Activated CD8-positive, alpha-beta memory T cell treated with anti-CD3 and anti-CD28 coated beads, Interleukin-2, amount 50 U/mL, for 48 hours (primary cell): Measurements from ENCODE around the gene PCLO.

Source experiments
- DNase-seq: peaks from one replicate; pipeline ENCODE4 v3.0.0-alpha.2; 2020

PCLO gene

DNA sequence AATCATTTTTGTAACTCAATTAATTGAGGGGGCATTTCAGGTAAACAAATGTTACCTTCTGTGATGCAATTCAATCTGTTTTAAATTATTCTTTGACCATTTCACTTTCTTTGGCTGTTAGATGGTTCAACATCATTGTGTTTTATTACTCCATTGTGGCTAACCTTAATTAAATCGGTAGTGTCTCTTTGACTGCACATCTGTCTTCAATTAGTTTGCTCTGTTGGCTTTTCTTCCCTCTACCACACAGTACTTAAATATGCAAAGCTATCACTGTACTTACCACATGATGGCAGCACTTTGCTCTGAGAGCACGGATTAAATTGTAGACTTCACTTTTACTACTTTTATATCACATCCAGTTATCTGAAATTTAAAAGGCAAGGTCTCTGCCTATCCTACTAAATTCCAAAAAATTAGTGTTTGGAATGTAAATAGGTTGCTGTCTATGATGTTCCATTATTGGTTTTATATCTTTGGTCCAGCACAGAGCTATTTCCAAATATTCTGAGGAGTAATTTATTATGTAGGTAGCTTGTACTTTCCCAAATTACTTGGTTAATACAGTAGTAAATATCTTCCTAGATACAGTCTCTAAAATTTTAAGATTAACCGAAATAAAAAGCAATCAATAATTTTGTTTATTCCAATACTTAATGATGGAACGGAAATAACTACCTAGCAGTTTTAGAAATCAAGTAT is 352.0 kb downstream of the PCLO start:
- DNase-seq: no peak

DNA sequence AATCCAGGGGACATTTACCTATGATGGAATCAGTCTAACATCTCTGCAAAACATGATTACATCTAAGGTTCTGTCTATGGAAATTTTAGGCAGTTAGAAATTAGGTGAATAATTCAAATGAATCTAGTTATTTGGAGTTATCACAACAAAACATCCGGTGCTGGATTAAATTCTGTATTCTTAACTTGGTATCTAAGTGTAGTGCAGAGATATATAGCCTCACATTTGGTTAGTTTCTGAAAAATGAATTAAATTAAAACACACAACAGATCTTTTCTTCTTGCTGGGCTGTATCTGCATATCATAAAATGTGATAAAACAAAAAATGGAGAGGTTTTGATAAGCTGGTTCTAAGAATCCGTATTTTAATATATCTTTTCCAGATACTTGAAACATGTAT is 354.1 kb downstream of the PCLO start:
- no peak for DNase-seq

DNA sequence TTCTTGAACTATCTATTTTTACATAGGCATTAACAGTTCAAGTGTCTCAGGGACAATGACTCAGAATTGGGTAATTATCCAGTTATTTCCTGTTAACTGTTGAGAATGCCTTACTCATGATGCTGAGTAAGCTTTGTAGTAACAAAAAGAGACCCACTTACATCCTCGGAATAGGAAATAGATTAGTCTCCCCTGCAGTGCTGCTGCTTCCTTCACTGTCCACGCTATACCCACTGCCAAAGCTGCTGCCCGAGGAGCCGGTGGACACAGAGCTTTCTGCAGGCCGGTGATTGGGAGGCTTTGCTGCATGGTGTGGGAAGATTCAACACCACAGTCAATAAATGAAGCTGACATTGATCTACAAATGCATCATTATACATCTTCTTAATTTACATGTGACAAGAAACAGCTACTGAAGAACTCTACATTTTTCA is 357.1 kb downstream of the PCLO start:
- DNase-seq: no peak

DNA sequence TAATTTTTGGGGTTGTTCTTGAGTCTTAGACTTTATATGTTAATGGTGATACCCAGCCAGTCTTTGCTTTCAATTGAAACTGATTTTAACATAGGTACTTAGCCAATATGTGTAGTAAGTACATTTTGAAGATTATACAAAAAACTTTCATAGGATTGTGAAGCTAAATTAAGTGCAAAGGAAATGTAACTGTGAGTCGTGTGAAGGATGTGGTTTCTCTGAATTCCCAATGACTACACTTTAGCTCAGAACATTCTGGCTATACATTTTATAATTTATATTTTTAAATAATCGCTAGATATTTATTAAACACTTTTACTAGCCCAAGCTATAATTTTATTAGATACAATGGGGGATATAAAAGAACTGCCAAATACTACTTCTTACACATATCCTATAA is 359.3 kb downstream of the PCLO start:
- DNase-seq: no peak

DNA sequence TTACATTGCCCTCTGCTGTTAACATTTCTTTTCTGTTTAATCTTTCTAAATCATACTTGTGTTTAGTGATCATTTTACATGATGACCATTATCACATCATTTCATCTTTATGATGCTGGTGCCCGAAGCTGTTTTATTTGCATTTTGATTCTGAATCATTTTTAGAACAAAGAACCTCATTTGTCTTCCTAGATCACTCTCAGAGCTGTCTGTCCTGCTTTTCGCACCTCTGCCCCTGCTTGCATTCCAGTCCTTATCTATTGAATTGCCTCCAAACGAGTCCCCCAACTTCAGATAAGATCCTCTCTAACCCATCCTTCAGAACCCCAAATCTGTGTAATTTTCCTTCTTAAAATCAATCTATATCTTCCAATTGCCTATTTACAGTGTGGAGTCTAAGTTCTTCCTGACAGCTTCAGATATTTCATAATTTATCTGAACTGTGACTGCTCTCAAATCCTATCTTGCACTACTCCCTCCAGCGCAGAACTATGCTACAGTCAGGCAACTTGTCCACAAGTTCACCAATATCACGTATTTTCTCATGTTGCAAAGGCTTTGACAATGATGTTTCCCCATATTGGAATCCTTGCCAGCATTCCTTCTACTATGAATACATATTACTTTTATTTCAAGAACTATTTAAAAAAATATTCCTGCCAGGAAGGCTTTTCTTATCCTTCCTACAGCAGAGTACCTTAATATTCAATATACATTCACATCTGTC is 372.6 kb downstream of the PCLO start:
- no peak for DNase-seq

DNA sequence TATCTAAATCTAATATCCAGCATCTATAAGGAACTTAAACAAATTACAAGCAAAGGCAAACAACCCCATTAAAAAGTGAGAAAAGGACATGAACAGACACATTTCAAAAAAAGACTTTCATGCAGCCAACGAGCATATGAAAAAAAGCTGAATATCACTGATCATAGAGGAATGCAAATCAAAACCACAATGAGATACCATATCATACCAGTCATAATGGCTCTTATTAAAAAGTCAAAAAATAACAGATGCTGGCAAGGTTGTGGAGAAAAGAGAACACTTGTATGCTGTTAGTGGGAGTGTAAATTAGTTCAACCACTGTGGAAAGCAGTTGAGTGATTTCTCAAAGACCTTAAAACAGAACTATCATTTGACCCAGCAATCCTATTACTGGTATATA is 384.7 kb downstream of the PCLO start:
- DNase-seq: no peak

DNA sequence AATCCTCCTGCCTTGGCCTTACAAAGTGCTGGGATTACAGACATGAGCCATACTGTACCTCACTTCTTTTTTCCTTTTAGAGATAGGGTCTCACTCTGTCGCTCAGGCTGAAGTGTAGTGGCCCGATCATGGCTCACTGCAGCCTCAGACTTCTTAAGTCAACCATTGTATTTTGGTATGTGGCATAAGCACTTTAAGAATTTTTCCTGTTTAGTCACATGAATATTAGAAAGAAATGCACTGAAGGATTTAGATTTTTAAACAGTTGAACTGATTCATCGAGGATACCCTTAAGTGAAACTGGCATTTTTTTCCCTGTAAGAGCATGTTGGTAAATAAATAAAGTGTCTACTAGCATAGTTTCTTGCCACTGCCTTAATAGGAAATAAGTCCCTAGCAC is 399.8 kb downstream of the PCLO start:
- no peak for DNase-seq

DNA sequence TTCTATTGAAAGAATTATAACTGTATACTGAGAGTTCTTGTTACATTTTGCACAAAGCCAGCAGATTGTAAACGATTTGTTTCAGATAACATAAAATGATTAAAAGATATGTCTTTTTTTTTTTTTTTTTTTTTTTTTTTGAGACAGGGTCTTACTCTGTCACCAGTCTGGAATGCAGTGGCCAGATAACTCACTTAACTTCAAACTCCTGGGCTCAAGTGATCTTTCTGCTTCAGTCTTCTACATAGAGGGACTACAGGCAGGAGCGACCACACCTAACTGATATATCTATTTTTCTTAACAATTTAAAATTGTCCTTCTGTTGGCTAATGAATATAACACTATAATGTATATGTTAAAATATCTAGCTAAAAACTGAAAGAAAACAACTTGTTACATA is 401.9 kb downstream of the PCLO start:
- no peak for DNase-seq

DNA sequence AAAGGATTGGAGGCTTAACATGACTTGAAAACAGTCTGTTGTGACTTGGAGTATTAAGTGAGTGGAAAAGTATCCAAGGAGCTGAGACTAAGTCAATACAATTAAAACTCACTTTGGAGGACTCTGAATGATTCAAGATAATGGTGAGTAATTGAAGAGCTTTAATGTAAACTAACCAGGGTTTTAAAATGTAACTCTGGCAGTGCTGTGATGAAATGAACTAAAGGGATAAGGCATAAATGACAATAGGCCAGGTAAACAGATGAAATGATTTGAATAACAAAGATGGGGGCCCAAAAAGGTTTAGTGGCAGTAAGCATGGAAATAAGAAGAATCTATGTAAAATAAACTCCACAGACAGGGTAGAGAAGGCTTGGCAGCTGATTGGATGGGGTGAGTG is 402.6 kb downstream of the PCLO start:
- DNase-seq: no peak

DNA sequence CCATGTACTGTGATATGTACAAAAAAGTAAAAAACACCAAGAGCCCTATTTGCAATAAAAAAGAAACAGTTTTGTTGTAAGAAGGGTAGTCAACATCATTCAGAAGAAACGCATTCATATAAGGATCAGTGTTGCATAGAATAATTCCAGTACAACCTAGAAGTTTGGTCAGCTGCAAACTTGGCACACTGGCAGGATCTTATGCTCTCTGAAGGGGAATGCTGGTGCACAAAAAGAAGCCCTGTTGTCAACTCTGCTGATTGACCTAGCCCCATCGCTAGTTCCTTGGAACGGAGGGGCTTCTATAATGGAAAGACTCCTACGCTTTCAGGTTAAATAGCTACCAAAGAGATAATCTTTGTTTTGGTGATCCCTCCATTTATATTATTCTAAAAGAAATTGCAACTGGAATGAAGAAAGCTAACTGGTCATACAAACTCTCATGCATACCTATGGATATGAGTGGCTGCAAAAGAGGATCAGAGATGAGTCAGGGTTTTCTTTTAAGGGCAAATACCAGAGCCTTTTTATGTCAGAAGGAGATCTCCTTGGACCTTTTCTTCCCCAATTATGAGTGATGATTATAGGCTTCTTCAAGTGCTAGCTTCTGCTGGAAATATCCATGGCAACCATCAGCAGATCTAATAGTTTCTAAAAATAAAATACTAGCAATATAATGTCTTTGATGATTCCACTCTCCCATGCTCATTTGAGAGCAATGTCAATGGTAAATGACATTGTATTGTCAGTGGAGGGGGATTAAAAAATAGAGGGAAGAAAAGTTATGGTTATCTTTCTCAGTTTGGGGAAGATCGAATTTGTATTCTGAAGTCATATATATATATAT is 406.8 kb downstream of the PCLO start:
- DNase-seq: no peak

DNA sequence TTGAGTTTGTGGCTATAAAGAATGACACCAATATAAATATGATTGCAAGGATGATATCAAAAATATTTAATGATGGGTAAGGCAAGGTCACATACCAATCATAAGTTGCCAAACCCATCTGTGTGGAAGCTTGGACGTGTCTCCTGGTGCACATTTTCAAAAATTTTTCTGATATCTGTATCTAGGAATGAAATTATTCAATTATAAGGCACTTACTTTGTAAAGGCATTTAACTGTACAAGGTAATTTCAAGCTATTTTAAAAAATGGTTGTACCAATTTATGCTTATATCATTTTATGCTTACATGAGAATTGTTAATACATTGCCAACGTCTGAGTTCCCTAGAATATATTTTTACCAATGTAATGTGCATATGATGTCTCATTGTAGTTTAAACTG is 412.7 kb downstream of the PCLO start:
- DNase-seq: no peak

DNA sequence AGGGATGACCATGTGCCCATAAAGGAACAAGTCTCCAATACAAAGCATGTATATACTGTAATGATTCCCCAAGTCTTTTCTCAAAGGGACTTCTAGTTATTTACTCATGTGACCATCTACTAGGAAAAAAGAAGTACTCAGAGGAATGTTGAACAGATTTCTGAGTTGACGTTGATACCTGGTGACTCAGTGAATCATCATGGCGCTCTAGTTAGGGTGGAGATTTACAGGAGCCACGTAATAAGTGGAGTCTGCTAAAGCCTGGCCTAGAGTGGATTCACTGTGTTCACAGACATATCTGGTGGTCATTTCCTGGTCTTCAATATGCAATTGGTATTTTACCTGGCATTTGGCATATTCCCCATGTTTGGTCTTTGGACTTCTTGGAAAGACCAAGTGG is 416.9 kb downstream of the PCLO start:
- DNase-seq: no peak

DNA sequence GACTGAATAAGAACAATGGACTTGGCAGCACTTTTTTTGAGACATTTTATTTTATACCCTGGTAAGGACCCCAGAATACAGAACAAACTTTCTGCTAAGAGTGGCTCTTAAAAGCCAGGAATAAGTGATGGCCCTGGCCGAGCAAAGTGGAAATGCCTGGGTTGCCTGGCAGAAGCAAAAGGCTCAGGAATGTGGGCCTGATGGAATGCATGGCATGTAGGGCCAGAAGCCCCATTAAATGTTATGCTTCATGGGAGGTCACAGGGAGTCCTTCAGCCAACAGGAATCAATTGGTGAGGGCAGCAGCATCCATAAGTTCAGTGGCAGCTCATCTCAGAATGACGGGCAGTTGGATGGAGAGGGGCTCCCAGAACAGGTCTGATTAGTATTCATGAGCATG is 417.6 kb downstream of the PCLO start:
- no peak for DNase-seq

DNA sequence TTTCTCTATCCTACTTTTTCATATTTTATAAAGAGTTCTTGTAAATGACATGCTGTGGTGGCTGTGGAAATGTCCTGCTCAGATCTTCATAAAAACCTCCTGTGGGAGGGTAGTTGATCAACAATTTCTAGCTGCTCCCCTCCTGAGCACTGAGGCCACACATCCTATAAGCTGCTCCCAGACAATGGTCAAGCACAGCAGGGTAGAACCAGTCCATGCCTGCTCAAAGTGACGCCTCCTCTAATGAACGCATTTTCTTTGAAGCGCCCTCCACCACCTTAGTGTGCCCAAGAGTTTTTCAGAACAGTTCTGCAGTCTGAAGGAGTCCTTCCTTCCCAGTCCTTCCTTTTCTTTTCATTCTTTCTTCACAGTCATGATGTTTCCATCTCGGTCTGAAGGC is 420.5 kb downstream of the PCLO start:
- no peak for DNase-seq

DNA sequence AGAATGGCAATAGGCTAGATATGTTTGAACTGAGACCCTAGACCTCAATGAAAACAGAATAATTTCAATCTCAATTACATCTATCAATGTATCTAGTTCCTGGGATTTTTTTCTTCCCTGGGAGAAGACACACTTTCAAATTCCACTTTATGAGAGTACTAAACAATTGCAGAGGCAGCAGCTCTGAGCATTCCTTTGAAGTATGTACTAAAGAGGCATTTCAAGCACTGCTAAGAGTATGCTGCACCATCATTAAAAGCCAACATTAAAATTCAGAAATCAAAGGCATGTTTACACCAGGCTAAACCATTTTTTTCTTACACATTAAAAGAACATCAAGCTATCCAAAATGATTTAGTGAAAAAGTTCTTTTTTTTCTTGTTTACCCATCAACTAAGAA is 421.2 kb downstream of the PCLO start:
- no peak for DNase-seq

DNA sequence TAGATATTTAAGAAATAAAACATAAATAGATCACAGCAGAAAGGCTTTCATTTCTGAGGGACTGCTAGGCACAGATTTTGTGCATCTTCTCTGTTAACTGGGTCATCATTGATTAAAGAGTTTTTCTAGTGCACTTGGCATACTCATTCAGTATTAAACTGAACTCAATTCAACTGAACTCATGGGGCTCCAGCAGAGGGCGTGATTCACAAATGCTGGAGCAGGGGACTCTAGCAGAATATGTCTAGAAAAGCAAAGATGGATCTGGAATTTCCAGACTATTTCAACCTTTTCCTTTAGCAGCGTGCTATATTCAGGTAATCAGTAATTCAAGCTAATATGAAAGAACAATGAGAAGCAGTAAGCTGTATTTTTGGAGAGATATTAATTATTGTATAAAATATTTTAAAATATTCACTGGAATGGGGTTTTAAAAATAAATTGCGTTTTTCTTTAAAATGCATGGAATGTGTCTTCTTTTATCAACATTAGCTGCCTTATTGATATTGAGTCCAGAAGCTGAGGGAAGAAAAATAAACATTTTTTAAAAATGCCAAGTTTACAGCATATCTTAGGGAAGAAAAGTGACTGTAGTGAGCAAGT is 422.3 kb downstream of the PCLO start:
- no peak for DNase-seq

DNA sequence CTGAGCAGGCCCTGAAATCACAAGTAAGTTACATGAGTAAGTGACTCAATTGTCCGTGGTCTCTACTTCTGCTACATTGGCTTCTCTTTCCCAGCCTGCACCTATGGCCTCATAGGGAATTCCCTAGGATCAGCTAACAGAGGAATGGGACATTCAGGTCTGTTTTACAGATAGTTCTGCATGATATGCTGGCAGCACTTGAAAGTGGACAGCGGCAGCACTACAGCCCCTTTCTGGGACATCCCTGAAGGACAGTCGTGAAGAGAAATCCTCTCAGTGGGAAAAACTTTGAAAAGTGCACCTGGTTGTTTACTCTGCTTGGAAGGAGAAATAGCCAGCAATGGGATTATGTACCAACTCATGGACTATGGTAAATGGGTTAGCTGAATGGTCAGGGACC is 426.1 kb downstream of the PCLO start:
- no peak for DNase-seq

DNA sequence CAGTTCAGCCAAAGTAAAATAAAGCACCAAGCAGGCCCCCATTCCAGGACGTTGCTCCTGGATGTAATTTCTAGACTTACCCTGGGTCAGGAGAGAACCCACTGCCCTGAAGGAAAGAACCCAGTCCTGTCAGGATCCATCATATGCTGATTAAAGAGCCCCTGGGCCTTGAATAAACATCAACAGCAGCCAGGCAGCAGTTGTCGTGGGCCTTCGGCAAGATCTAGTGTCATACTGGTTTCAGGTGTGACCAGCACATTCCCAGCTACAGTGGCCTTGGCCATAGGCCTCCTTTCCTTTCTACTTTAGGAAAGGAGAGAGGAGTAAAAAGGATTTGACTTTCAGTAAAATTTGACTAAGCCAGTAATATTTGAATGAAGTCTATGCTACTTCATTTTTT is 430.0 kb downstream of the PCLO start:
- DNase-seq: no peak

DNA sequence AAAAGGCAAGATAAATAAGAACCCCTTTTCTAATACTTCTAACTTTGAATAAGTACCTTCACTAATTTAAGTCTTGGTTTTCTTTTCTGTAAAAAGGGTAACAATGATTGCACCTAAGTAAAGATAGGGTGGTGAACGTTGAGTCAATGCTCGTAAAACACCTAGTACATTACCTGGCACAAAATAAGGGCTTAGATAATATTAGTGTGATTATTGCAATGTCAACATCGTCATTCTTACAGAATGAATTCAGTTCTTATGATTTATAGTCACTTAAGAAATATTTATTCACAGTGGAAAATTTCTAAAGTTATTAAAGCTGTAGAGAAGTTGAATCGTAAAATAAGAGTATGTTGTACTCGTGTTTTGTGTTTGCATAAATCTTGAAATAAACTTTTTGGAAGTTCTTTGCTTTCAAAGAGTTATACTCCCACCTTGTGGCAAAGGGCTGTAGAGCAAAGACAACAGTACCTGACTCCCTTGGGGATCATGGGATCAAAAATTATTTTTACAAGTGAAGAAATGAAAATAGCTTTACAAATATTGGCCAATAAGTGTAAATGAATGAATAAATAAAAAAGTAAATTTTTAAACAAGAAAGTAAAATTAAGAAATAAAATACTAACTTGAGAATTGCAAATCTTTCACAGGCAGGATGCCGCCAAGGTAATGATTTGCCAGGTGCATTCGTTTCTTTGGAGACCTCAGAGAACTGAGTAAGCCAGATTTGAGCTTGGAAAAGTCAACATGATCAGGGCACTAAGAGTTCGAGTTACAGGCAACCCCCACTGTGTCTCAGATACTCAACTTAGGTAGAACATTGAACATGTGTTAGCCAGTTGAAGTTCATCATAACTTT is 433.3 kb downstream of the PCLO start:
- no peak for DNase-seq

DNA sequence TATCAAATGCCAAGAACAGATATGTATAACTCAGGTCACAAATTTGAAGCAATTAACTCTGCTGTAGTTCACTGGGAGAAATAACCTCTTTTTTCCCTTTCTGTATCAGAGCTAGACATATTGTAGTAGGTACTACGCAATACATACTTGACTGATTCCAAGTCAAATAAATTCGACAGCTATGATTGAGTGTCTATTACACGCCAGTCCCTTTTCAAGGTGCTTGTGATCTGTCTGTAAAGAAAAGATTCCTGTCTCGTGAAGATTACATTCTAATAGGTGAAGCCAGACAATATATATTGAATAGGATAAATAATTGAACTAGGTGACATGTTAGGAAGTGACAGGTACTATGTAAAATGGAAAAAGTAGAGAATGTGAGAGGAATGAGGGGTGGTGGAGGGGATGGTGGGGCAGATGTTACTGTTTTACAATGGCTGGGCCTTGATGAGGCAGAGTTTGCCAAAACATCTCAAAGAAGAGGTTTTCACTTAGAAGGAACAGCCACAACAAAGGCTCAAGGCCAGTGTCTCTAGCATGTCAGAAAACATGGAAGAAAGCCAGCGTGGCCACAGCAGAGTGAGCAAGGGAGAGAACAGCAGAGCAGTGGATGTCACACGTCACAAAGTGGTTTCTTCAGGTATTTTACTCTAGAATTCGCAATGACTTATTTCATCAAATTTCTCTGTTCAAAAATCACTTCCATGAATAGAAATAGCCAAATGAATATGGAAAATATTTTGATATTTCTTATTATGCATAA is 436.5 kb downstream of the PCLO start:
- DNase-seq: no peak

DNA sequence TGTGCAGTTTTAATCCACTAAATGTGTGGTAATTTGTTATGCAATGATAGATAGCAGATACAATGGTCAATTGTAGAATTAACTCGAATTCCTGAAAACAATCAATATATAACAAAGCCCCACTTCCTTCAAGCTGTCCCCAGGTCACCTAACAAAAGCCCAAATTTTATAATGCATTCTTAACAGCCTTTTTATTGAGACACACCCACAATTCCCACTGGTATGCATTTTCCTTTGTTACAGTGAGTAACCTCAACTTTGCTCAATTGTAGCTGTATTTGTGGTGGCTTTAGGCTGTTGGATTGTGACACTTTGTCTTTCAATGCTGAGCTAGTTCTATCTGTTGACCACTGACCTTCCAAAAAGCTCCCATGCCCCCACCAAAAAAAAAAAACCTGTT is 439.3 kb downstream of the PCLO start:
- no peak for DNase-seq

DNA sequence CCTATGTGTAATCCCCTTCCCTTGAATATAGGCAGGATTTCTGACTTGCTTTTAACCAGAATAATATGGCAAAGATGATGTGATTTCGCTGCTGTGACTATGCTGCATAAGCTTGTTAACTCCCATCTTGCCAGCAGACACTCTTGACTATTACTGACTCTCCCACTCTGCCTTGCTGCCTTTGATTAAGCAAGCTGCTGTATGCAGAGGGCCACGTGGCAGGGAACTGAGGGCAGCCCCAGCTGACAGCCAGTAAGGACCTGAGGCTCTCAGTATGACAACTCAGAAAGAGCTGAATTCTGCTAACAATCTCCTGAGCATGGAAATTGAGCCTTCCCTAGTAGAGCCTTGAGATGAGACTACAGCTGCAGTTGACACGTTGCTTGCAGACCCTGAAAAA is 439.7 kb downstream of the PCLO start:
- DNase-seq: no peak
